ENCODE data around the gene BMPER.

The BMPER gene

GRCh38 chr7:33892945-33893344 is 12.4 kb upstream of the BMPER start:
- DNase-seq = no peak

DNA sequence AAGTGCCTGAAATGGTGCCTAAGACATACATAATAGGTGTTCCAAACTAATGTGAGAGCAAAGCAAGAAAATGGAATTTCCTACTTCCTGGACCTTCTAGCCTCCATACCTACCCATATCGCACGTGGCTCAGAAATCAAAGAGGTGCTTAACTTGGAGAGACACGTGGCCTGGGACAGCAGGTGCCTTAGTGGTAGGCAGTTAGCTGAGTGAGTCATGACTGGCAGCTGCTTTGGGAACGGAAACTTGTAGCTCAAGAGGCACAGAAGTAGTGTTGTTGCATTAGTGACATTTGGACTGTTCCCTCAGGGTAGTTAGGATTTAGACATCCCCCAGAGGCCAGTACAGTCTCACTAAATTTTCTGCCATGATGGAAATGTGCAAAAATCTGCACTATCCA is 12.0 kb upstream of the BMPER start:
- no peak for DNase-seq

- peak; percentile 60 for DNase-seq
These were observed 10.1 kb upstream of the BMPER start for GRCh38 chr7:33895025-33895804.

- no peak for DNase-seq
These were observed 4.8 kb upstream of the BMPER start for GRCh38 chr7:33900501-33900900.

- DNase-seq = no peak
These were observed 4.1 kb upstream of the BMPER start for GRCh38 chr7:33901199-33901598.

DNA sequence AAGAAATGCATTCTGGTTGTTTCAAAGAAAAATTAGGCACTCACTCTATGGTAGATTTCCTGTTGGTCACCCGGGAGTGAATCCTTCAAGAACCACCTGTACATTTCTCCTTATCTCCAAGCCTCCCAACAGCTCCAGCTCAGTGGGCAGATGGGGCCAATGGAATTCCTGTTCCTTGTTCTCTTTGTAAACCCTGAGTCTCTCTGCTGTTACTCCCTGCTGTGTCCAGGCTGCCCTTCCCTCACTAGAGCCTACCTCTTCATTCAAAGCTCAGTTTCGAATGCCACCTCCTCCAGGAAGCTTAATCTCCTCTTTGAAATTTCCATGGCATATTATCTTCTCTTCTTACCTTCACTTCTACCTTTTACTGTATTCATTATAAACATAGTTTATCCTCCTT is 3.5 kb upstream of the BMPER start:
- no peak for DNase-seq

DNA sequence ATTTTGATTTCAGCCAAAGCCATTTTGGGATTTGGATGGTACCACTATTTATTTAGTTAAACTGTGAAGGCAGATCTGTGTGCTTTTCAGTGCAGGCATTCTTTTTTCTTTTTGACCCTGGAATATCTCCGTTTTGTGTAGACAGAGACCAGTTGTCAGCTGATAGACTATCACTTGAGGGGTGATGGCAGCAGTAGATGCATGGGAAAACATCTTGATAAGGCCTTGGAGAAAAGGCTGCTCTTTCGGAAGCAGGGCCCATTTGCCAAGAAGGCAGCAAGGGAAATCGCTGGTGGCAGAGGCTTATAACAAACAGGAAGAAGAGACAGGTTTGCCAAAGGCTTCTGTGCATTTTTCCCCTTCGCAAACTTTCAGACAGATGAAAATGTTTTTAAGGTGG is 2.6 kb upstream of the BMPER start:
- no peak for DNase-seq

- no peak for DNase-seq
These were observed 1.3 kb upstream of the BMPER start for GRCh38 chr7:33903791-33904680.

GRCh38 chr7:33904681-33905388 is 504 bp upstream of the BMPER start:
- no peak for DNase-seq

- DNase-seq = no peak
These were observed 1.4 kb downstream of the BMPER start for GRCh38 chr7:33906697-33907096.

GRCh38 chr7:33907625-33908024 is 2.3 kb downstream of the BMPER start:
- no peak for DNase-seq

GRCh38 chr7:33909318-33909717 is 4.0 kb downstream of the BMPER start:
- DNase-seq = no peak

- DNase-seq = no peak
These were observed 4.4 kb downstream of the BMPER start for GRCh38 chr7:33909755-33910154.

GRCh38 chr7:33910756-33911155 is 5.4 kb downstream of the BMPER start:
- no peak for DNase-seq

DNA sequence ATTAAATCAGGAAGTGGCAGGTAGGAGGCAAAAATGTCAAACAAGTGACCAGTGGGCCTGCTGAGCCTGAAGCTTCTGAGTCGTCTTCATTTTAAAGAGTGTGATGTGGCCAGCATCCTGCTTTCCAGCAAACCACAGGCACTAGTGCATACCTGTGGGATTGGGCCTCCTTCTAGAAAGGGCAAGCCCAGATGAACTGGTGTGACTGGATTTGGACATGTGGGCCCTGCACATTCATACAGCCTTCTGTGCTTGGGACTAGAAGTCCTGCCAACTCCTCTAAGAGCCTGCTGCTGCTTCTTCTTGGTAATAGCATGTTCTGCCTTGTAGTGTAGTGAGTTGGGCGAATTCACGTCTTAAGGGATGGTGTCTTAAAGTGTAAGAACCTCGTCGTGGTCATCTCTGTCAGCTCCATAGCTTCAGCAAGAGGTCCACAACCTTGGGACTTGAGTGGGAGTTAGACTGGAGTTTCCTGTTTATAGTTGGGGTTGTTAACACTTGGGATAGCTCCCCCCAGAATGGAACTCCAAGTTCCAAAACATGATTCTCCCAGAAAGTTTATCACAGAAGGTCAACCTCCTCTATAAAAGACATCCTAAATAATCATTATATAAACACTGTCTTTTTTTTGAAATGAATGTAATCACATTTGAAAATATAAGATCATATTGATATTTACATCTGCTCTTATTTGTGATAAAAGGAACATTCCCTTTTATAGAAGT is 11.2 kb downstream of the BMPER start:
- DNase-seq = no peak

DNA sequence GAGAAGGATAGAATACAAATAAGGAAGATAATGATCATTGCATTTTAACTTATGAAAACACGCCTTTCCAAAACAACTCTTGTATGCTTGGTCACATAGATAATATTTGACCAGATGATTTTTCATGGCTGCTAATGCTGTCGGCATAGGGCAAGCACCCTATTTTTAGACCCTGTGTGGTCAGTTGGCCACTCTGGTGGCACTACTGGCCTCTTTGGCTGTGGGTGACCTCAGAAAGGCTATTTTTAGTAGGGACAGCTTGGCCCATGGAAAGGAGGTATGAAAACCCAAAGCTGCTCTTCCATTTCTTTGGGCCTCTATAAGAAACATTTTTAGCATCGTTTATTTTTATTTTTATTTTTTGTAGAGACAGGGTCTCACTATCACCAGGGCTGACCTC is 12.3 kb downstream of the BMPER start:
- no peak for DNase-seq

GRCh38 chr7:33918438-33919143 is 13.3 kb downstream of the BMPER start:
- no peak for DNase-seq

DNA sequence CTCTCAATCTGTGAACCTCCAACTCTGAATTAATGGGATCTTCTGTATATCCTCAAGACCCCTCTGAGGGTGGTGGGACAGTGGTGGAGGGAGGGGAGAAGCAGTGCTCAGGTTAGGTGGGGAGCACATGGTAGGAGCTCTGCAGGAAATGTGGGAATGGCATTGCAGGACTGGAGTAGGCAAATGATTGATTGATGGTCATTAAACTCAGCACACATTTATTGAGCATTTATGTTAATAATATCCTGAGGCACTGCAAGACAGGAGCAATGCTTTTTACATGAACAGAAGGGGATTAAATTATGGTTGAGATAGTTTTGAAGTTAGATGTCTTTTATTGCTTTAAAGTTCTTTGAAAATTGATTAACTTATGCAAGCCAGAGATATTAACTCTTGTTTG is 14.1 kb downstream of the BMPER start:
- DNase-seq = no peak

GRCh38 chr7:33921216-33921938 is 16.0 kb downstream of the BMPER start:
- no peak for DNase-seq

GRCh38 chr7:33922820-33923219 is 17.5 kb downstream of the BMPER start:
- DNase-seq = no peak

GRCh38 chr7:33923440-33924229 is 18.3 kb downstream of the BMPER start:
- no peak for DNase-seq
